GM06990 (cell line): ENCODE data around the gene MYL12B.
A peak's percentile ranks its signal among the peaks of the same experiment; 100 is the strongest.

Experiments
- DNase-seq: peaks from one replicate; pipeline ENCODE4 v3.0.0-alpha.2; 2011; ENCODE audit not compliant: insufficient read length; ENCODE audit errors: extremely low read depth
- H3K27me3 ChIP-seq: replicated peaks from 2 replicates; pipeline ENCODE4 v1.6.0; 2011; ENCODE audit warnings: low read length; ENCODE audit not compliant: control insufficient read depth, insufficient read depth
- H3K36me3 ChIP-seq: 2 replicates; pipeline ENCODE4 v1.5.1; 2011; ENCODE audit warnings: low read length; ENCODE audit not compliant: control insufficient read depth, insufficient read depth
- H3K4me3 ChIP-seq: replicated peaks from 2 replicates; pipeline ENCODE4 v1.5.1; 2011; ENCODE audit warnings: low read depth, mild to moderate bottlenecking, control low read depth, low read length
- CTCF ChIP-seq: IDR thresholded peaks from 2 replicates; pipeline ENCODE4 v1.5.1; 2011; ENCODE audit warnings: low read length, control low read depth, mild to moderate bottlenecking, inconsistent platforms; ENCODE audit not compliant: insufficient read depth, poor library complexity, severe bottlenecking

MYL12B gene

GRCh38 chr18:3262234-3263131 lies 550 bp downstream of the MYL12B start:
- no peak for TF ChIP-seq CTCF
- Histone ChIP-seq H3K36me3 (peaks cover 2% of the 10 kb centered on the region; the same call in 1 of the 2 replicates), H3K4me3 (peak overlapping the region; percentile 90), H3K27me3 (no peaks in the 10 kb centered on the region)
- DNase-seq = no peak

GRCh38 chr18:3263132-3263700 lies 1.3 kb downstream of the MYL12B start:
- no peak for TF ChIP-seq CTCF
- Histone ChIP-seq H3K4me3 (peak overlapping the region; percentile 90), H3K27me3 (no peaks in the 10 kb centered on the region), H3K36me3 (no peaks in the 10 kb centered on the region)
- DNase-seq = no peak

GRCh38 chr18:3264362-3264761 lies 2.4 kb downstream of the MYL12B start:
- H3K4me3 ChIP-seq = no peak overlapping the region
- DNase-seq = no peak
- no peaks in the 10 kb centered on the region; the same call in 1 of the 2 replicates for H3K36me3 ChIP-seq
- TF ChIP-seq CTCF = no peak
- no peaks in the 10 kb centered on the region for H3K27me3 ChIP-seq

- no peak for TF ChIP-seq CTCF
- DNase-seq = no peak
- no peak overlapping the region for H3K4me3 ChIP-seq
- no peaks in the 10 kb centered on the region for H3K27me3 ChIP-seq
- no peaks in the 10 kb centered on the region; the same call in 1 of the 2 replicates for H3K36me3 ChIP-seq
Observed at GRCh38 chr18:3265564-3266033, 3.7 kb downstream of the MYL12B start.

GRCh38 chr18:3266062-3266608 lies 4.2 kb downstream of the MYL12B start:
- no peak for TF ChIP-seq CTCF
- H3K36me3 ChIP-seq = no peaks in the 10 kb centered on the region; the same call in 1 of the 2 replicates
- no peak for DNase-seq
- no peak overlapping the region for H3K4me3 ChIP-seq
- no peaks in the 10 kb centered on the region for H3K27me3 ChIP-seq
